T-cell (primary cell): ENCODE results near the gene PPP2R5E. TPM values are rescaled to one million over a fixed set of nuclear protein-coding genes. Genes with fewer than 3 reads are reported as not detected.

ENCODE experiments used
- ATAC-seq, 4 experiments: fragments of 200-7000 bp in 3 of 4; fragments of 150-1000 bp in 1 of 4; cut with Tn5 transposase; replicated peaks in 1 of 4; 1 replicate in 3 of 4; 2 replicates in 1 of 4; pipeline ENCODE4 v1.10.0; 2021; ENCODE audit warnings: moderate library complexity in 3 of 4, mild to moderate bottlenecking in 2 of 4, moderate number of reproducible peaks in 1 of 4
- CTCF ChIA-PET, 2 donors: fragments of 300-600 bp; sonication (Branson Sonifier 250); formaldehyde crosslinking; loops; one replicate each; lab custom pipeline; 2022; ENCODE audit warnings: antibody characterized with exemption in 2 of 2; lab: Charles Lee
- POLR2A ChIA-PET, 2 donors: fragments of 300-600 bp; sonication (Branson Sonifier 250); formaldehyde crosslinking; loops; one replicate each; lab custom pipeline; 2022; ENCODE audit warnings: antibody characterized with exemption in 2 of 2; lab: Charles Lee
- DNase-seq, 35 experiments: peaks; one replicate each; pipeline versions ENCODE4 v3.0.0 to v3.0.0-alpha.2; 2013 to 2023
- H3K27ac ChIP-seq: one replicate; pipeline ENCODE4 v1.5.1; 2013; ENCODE audit warnings: low read length
- H3K27me3 ChIP-seq, 2 experiments: replicated peaks in 1 of 2; 1 replicate in 1 of 2; 2 replicates in 1 of 2; pipeline versions ENCODE4 v1.6.1 to v1.7.0; 2013; ENCODE audit warnings: low read length in 1 of 2, mixed read lengths in 1 of 2; ENCODE audit not compliant: control insufficient read depth in 2 of 2, insufficient read depth in 2 of 2; ENCODE audit errors: extremely low read depth in 1 of 2
- H3K36me3 ChIP-seq, 2 donors: 1 replicate in 1 of 2; 2 replicates in 1 of 2; pipeline versions ENCODE4 v1.6.1 to v1.7.0; 2013; ENCODE audit warnings: low read length in 1 of 2; ENCODE audit not compliant: control insufficient read depth in 2 of 2, insufficient read depth in 1 of 2; ENCODE audit errors: extremely low read depth in 1 of 2
- H3K4me1 ChIP-seq, 2 experiments: 1 replicate in 1 of 2; 2 replicates in 1 of 2; pipeline versions ENCODE4 v1.6.1 to v1.7.0; 2013; ENCODE audit warnings: low read length in 2 of 2, mixed read lengths in 1 of 2; ENCODE audit not compliant: insufficient read depth in 2 of 2, control insufficient read depth in 1 of 2; ENCODE audit errors: extremely low read depth in 1 of 2
- H3K4me3 ChIP-seq, 2 donors: 1 replicate in 1 of 2; 2 replicates in 1 of 2; pipeline versions ENCODE4 v1.5.1 to v1.7.0; 2013; ENCODE audit warnings: mild to moderate bottlenecking in 2 of 2, low read length in 1 of 2, moderate library complexity in 1 of 2; ENCODE audit not compliant: control insufficient read depth in 1 of 2; ENCODE audit errors: extremely low read depth in 1 of 2
- H3K9me3 ChIP-seq: 2 replicates; pipeline ENCODE4 v1.7.0; 2013
- H3K27ac Mint-ChIP-seq, 2 donors: one replicate each; pipeline ENCODE4 v1.8.0; 2020 to 2021; ENCODE audit warnings: mild to moderate bottlenecking in 2 of 2, mixed read lengths in 2 of 2
- H3K27me3 Mint-ChIP-seq, 2 donors: one replicate each; pipeline ENCODE4 v1.8.0; 2021 to 2022; ENCODE audit warnings: mixed read lengths in 2 of 2
- H3K36me3 Mint-ChIP-seq: one replicate; pipeline ENCODE4 v1.8.0; 2021; ENCODE audit warnings: mixed read lengths
- H3K4me1 Mint-ChIP-seq, 3 donors: one replicate each; pipeline ENCODE4 v1.8.0; 2020 to 2022; ENCODE audit warnings: mixed read lengths in 3 of 3, mild to moderate bottlenecking in 1 of 3
- H3K4me3 Mint-ChIP-seq, 3 donors: one replicate each; pipeline ENCODE4 v1.8.0; 2020 to 2022; ENCODE audit warnings: mild to moderate bottlenecking in 3 of 3, mixed read lengths in 3 of 3, moderate library complexity in 3 of 3
- H3K9me3 Mint-ChIP-seq, 3 donors: one replicate each; pipeline ENCODE4 v1.8.0; 2020 to 2022; ENCODE audit warnings: mixed read lengths in 3 of 3
- WGBS: methylation state at CpG from one replicate; pipeline ENCODE4 v1.1.5; 2013; ENCODE audit warnings: missing lambda C conversion rate; ENCODE audit not compliant: insufficient coverage; 5-methylcytosine and 5-hydroxymethylcytosine counted together
- total RNA-seq, 35 experiments: library from RNA in 6 of 35; stranded (reverse) in 6 of 35; fragments of 120-200 nt in 1 of 35; gene quantifications; one replicate each; pipeline versions ENCODE4 v1.2.1 to v1.2.4 and lab custom pipeline; 2013 to 2026

PPP2R5E gene
- total RNA-seq, 5 donors from 2014 or later (not counting 1 experiment from before 2014, with no cell fraction given) = 35.5 to 45.1 (median 40.6) TPM

- ATAC-seq (no peak), DNase-seq (no peak)
- CTCF ChIA-PET = interaction anchor here in 1 of 2 donors (0.6 kb wide), 2 partner anchors 126 to 274 kb away, joined by 4 to 8 read pairs; no protein-coding TSS in a partner anchor
- peaks cover 7% of the 10 kb centered on the region for H3K36me3 Mint-ChIP-seq
- H3K36me3 ChIP-seq = no peaks in the 10 kb centered on the region
- H3K27ac Mint-ChIP-seq = no peak overlapping the region
- no peaks in the 10 kb centered on the region for H3K27me3 ChIP-seq
- no peaks in the 10 kb centered on the region for H3K9me3 Mint-ChIP-seq
- 83% methylated on average over 1 of the region's 4 CpGs for WGBS
- H3K4me3 Mint-ChIP-seq = no peak overlapping the region
- no peak overlapping the region for H3K4me3 ChIP-seq
- POLR2A ChIA-PET = interaction anchor here in 1 of 2 donors (0.6 kb wide), 1 partner anchor 14 kb away, joined by 5 read pairs; no protein-coding TSS in a partner anchor
- no peak overlapping the region for H3K27ac ChIP-seq
- peaks cover 4 to 16% of the 10 kb centered on the region in 2 experiments for H3K4me1 ChIP-seq
- no peaks in the 10 kb centered on the region for H3K9me3 ChIP-seq
- no peaks in the 10 kb centered on the region for H3K27me3 Mint-ChIP-seq
- H3K4me1 Mint-ChIP-seq = peaks cover 55 to 61% (median 59%) of the 10 kb centered on the region in 3 donors
Observed at GRCh38 chr14:63432888-63433552, 110.2 kb downstream of the PPP2R5E start.

- H3K36me3 ChIP-seq = no peaks in the 10 kb centered on the region
- Mint-ChIP-seq H3K36me3 (peaks cover 10% of the 10 kb centered on the region), H3K27ac (no peak overlapping the region), H3K4me3 (no peak overlapping the region), H3K4me1 (peaks cover 47 to 57% (median 54%) of the 10 kb centered on the region in 3 donors), H3K9me3 (no peaks in the 10 kb centered on the region), H3K27me3 (no peaks in the 10 kb centered on the region)
- H3K4me1 ChIP-seq = peaks cover 2 to 12% of the 10 kb centered on the region in 2 experiments
- CTCF ChIA-PET = interaction anchor here in 1 of 2 donors (0.6 kb wide), 1 partner anchor 127 kb away, joined by 4 read pairs; no protein-coding TSS in a partner anchor
- H3K9me3 ChIP-seq = no peaks in the 10 kb centered on the region
- no CpG with 5 or more reads among the region's 5 CpGs for WGBS
- H3K4me3 ChIP-seq = no peak overlapping the region
- no peak overlapping the region for H3K27ac ChIP-seq
- no peaks in the 10 kb centered on the region for H3K27me3 ChIP-seq
- no peak for DNase-seq
- ATAC-seq = no peak
- POLR2A ChIA-PET = no interaction called here
Observed at GRCh38 chr14:63432228-63432627, 110.9 kb downstream of the PPP2R5E start.

GRCh38 chr14:63431466-63431865 is 111.7 kb downstream of the PPP2R5E start:
- no peak for ATAC-seq
- H3K27ac ChIP-seq = no peak overlapping the region
- CTCF ChIA-PET = interaction anchor here (0.6 kb wide), 2 partner anchors 43 to 1309 kb away, joined by 3 to 4 read pairs; no protein-coding TSS in a partner anchor
- no peaks in the 10 kb centered on the region for H3K27me3 ChIP-seq
- no peak for DNase-seq
- Mint-ChIP-seq H3K4me3 (no peak overlapping the region), H3K27me3 (no peaks in the 10 kb centered on the region), H3K9me3 (no peaks in the 10 kb centered on the region), H3K4me1 (peaks cover 40 to 53% (median 48%) of the 10 kb centered on the region in 3 donors), H3K36me3 (peaks cover 10% of the 10 kb centered on the region), H3K27ac (no peak overlapping the region)
- 100% methylated on average over 1 of the region's 3 CpGs for WGBS
- H3K36me3 ChIP-seq = no peaks in the 10 kb centered on the region
- no peaks in the 10 kb centered on the region for H3K9me3 ChIP-seq
- no peak overlapping the region for H3K4me3 ChIP-seq
- POLR2A ChIA-PET = no interaction called here
- peaks cover 2 to 7% of the 10 kb centered on the region in 2 experiments for H3K4me1 ChIP-seq

DNA sequence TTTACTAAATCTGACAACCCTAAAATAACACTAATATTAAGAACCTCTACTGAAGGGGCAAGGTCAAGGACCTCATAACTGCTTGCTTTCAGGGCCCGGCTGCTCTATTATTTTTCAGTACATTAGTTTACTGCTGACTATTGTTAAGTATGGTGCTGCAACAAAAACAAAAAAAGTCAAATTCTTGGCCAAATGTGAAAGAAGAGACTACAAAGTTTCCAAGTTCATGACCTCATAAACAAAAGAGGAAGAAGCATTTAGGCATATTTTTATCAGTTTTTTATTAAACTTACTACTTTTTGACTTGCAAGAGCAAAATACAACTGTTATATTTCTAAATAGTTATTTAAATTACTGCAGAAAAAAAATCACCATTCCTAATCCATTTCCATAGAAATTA is 114.7 kb downstream of the PPP2R5E start:
- DNase-seq (no peak), ATAC-seq (no peak)
- no CpG with 5 or more reads among the region's 1 CpG for whole genome bisulfite sequencing
- peaks cover 10 to 27% (median 22%) of the 10 kb centered on the region in 3 donors for H3K4me1 Mint-ChIP-seq
- no peaks in the 10 kb centered on the region for H3K36me3 ChIP-seq
- H3K4me3 ChIP-seq = no peak overlapping the region
- no peak overlapping the region for H3K4me3 Mint-ChIP-seq
- H3K27ac Mint-ChIP-seq = no peak overlapping the region
- CTCF ChIA-PET = no interaction called here
- POLR2A ChIA-PET = no interaction called here
- peaks cover 9% of the 10 kb centered on the region for H3K36me3 Mint-ChIP-seq
- H3K27ac ChIP-seq = no peak overlapping the region
- no peaks in the 10 kb centered on the region for H3K9me3 Mint-ChIP-seq
- H3K27me3 Mint-ChIP-seq = no peaks in the 10 kb centered on the region
- H3K4me1 ChIP-seq = no peaks in the 10 kb centered on the region
- no peaks in the 10 kb centered on the region for H3K9me3 ChIP-seq
- H3K27me3 ChIP-seq = no peaks in the 10 kb centered on the region

GRCh38 chr14:63426838-63427352 is 116.3 kb downstream of the PPP2R5E start:
- Mint-ChIP-seq H3K36me3 (peaks cover 11% of the 10 kb centered on the region), H3K9me3 (no peaks in the 10 kb centered on the region), H3K27me3 (no peaks in the 10 kb centered on the region), H3K27ac (no peak overlapping the region), H3K4me3 (no peak overlapping the region), H3K4me1 (peaks cover 0 to 18% (median 12%) of the 10 kb centered on the region in 3 donors)
- Histone ChIP-seq H3K36me3 (peaks cover 0 to 3% of the 10 kb centered on the region in 2 donors), H3K4me1 (no peaks in the 10 kb centered on the region), H3K4me3 (no peak overlapping the region), H3K9me3 (no peaks in the 10 kb centered on the region), H3K27me3 (no peaks in the 10 kb centered on the region), H3K27ac (no peak overlapping the region)
- ChIA-PET CTCF (interaction anchor here in 1 of 2 donors (0.7 kb wide), 1 partner anchor 255 kb away, joined by 3 read pairs; no protein-coding TSS in a partner anchor), POLR2A (no interaction called here)
- ATAC-seq (no peak), DNase-seq (no peak)
- no CpG with 5 or more reads among the region's 6 CpGs for WGBS

GRCh38 chr14:63423889-63424288 is 119.3 kb downstream of the PPP2R5E start:
- no peaks in the 10 kb centered on the region for H3K27me3 ChIP-seq
- no peaks in the 10 kb centered on the region for H3K4me1 ChIP-seq
- H3K36me3 Mint-ChIP-seq = peaks cover 25% of the 10 kb centered on the region
- no peak for ATAC-seq
- no peaks in the 10 kb centered on the region for H3K9me3 ChIP-seq
- ChIA-PET CTCF (no interaction called here), POLR2A (no interaction called here)
- H3K4me3 Mint-ChIP-seq = no peak overlapping the region
- WGBS = 93% methylated on average over 3 of the region's 4 CpGs
- H3K4me3 ChIP-seq = no peak overlapping the region
- H3K27me3 Mint-ChIP-seq = no peaks in the 10 kb centered on the region
- DNase-seq = no peak
- no peak overlapping the region for H3K27ac Mint-ChIP-seq
- peaks cover 7 to 16% of the 10 kb centered on the region in 2 donors for H3K36me3 ChIP-seq
- peaks cover 0 to 12% (median 6%) of the 10 kb centered on the region in 3 donors for H3K4me1 Mint-ChIP-seq
- no peak overlapping the region for H3K27ac ChIP-seq
- no peaks in the 10 kb centered on the region for H3K9me3 Mint-ChIP-seq
